Adrenal gland (tissue), 5 donors: ENCODE measurements around the gene TUBB2B.

Source experiments
- POLR2A ChIP-seq, 2 donors: fragments of 450-650 bp; IDR thresholded peaks; one replicate each; pipeline ENCODE4 v1.6.1; 2017; ENCODE audit warnings: antibody characterized with exemption in 2 of 2, mild to moderate bottlenecking in 2 of 2, moderate library complexity in 1 of 2
- TF ChIP-seq, protein P1 (sequence below), 6 experiments: fragments of 450-650 bp in 4 of 6; fragments of 200-600 bp in 2 of 6; sonication (generic) in 1 of 6; IDR thresholded peaks; 1 replicate in 5 of 6; 2 replicates in 1 of 6; pipeline versions ENCODE4 v1.5.1 to v1.8.0; 2016 to 2021; ENCODE audit warnings: antibody characterized with exemption in 6 of 6, mild to moderate bottlenecking in 2 of 6, moderate library complexity in 1 of 6
- donor health status: DM: no; HTN: no; CAD: no.

- TF ChIP-seq POLR2A (IDR thresholded peaks at IDR 0.05), result no peak
- TF ChIP-seq, protein P1, sequence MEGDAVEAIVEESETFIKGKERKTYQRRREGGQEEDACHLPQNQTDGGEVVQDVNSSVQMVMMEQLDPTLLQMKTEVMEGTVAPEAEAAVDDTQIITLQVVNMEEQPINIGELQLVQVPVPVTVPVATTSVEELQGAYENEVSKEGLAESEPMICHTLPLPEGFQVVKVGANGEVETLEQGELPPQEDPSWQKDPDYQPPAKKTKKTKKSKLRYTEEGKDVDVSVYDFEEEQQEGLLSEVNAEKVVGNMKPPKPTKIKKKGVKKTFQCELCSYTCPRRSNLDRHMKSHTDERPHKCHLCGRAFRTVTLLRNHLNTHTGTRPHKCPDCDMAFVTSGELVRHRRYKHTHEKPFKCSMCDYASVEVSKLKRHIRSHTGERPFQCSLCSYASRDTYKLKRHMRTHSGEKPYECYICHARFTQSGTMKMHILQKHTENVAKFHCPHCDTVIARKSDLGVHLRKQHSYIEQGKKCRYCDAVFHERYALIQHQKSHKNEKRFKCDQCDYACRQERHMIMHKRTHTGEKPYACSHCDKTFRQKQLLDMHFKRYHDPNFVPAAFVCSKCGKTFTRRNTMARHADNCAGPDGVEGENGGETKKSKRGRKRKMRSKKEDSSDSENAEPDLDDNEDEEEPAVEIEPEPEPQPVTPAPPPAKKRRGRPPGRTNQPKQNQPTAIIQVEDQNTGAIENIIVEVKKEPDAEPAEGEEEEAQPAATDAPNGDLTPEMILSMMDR (IDR thresholded peaks at IDR 0.05), result no peak
These were observed 34.2 kb downstream of the TUBB2B start for GRCh38 chr6:3193102-3193849.
